OCI-LY7 (cell line): Measurements from ENCODE around the gene CABP2.

ENCODE experiments used
- EZH2phosphoT487 ChIP-seq: fragments of 200-600 bp; sonication (generic); IDR thresholded peaks from 2 replicates; pipeline ENCODE4 v1.6.1; 2018; ENCODE audit warnings: low read depth, borderline replicate concordance, mild to moderate bottlenecking, mixed run types, antibody characterized with exemption, low read length, moderate library complexity, mixed read lengths
- TF ChIP-seq, protein P1 (sequence below): fragments of 200-600 bp; sonication (generic); conservative IDR thresholded peaks from 2 replicates; pipeline ENCODE4 v1.5.1; 2014; ENCODE audit warnings: mild to moderate bottlenecking, antibody characterized with exemption, low read length, moderate library complexity, mixed read lengths

DNA sequence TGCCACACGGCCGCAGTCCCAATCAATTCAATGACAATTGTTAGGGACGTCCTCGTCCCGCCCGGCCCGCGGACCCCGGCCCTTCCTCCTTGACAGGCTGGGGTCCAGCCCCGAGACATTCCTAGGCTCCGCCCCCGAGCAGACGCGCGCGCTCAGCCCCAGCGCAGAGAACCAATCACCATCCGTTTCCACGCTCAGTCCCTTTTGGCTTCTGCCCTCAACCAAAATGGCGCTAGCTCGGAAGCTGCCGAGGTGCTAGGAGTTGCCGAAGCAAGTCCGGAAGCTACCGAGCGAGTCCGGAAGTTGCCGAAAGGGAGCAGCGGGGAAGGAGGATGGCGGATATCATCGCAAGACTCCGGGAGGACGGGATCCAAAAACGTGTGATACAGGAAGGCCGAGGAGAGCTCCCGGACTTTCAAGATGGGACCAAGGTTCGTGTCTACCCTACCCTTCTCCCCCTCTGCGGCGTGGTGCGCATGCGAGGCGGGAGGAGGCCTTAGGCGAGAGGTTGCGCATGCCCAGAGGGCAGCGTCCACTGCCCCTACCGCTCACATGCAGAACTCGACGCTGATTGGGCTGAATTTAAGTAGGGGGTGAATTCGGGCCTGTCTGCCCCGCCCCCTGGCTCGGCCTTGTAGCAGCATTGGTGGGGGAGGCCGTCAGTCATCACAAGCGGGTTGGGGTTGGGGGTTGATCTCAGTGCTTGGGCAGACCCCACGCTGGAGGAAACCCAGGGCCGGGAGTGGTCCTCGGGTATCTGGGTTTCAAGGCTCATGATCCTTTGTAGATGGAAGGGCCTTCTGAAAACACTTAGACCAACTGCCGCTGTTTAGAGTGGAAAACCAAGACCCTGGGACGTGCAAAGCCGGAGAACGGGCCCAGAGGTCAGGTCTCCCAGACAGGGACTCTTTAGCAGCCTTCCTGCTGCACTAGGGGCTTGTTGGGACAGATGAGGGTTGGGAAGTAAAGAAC, 40.1 kb downstream of the CABP2 start, which contains the start of gene AIP:
- TF ChIP-seq, protein P1, sequence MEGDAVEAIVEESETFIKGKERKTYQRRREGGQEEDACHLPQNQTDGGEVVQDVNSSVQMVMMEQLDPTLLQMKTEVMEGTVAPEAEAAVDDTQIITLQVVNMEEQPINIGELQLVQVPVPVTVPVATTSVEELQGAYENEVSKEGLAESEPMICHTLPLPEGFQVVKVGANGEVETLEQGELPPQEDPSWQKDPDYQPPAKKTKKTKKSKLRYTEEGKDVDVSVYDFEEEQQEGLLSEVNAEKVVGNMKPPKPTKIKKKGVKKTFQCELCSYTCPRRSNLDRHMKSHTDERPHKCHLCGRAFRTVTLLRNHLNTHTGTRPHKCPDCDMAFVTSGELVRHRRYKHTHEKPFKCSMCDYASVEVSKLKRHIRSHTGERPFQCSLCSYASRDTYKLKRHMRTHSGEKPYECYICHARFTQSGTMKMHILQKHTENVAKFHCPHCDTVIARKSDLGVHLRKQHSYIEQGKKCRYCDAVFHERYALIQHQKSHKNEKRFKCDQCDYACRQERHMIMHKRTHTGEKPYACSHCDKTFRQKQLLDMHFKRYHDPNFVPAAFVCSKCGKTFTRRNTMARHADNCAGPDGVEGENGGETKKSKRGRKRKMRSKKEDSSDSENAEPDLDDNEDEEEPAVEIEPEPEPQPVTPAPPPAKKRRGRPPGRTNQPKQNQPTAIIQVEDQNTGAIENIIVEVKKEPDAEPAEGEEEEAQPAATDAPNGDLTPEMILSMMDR: no peak
- TF ChIP-seq EZH2phosphoT487: no peak
